HG03342 (cell line): ENCODE measurements around the gene NCAM2.

Experiments used
- ATAC-seq: cut with Tn5 transposase; IDR thresholded peaks from one replicate; pipeline ENCODE4 v1.9.1; 2021; ENCODE audit warnings: mild to moderate bottlenecking, moderate library complexity; ENCODE audit not compliant: unreplicated experiment

Gene NCAM2

DNA sequence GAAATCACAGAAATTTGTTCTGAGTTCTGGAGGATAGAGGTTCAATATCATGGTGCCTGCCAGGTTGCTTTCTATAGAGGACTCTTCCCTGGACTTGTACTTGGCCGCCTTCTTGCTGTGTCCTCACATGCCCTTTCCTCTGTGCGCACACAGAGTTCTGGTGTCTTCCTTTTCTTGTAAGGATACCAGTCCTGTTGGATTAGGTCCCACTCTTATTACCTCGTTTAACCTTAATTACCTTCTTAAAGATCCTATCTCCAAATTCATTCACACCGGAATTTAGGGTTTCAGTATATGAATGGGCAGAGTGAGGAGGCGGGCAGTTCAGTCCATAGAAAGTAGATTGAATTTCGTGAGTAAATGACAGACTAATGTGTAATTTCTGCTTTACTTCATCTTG, 413.9 kb downstream of the NCAM2 start:
- no peak for ATAC-seq

GRCh38 chr21:21415741-21416140, 417.5 kb downstream of the NCAM2 start:
- ATAC-seq: no peak

DNA sequence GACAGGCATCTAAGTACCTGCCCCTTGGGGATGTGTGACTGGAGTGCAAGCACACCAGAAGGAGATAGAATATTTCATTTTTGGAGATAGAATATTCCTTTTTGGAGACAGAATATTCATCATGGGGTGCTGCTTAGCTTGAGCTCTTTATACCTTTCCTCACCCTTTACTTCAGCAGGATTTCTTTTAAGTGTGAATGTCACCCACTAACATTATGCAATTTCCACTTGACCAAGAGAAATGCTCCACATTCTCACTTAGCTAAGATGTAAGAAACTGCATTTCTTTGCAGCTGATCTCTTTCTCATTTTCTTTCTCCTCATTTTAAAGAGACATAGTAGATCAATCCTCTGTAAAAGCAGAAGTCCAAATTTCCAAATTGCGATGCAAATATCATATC, 436.7 kb downstream of the NCAM2 start:
- no peak for ATAC-seq

DNA sequence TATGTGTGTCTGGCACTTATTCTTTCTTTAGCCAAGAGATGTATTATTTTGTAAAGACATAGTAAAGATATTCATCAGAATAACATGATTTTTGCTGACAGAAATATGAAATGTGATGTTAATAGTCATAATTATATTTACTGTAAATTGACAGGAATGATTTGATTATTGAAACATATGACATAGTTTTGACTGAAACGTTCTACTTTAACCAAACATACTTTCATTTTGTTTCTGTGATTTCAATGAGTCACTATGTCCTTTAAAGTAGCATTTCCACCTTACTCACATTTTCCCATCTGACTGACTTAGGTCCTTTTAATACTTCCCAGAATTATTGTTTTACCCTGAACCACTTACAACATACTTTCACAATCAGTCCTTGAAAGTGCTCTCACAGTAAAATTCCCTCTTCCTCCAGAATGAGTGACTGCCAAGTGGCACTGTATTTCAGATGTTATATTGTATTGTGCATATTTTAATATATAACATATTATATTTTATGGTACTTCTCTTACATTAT, 437.9 kb downstream of the NCAM2 start:
- ATAC-seq: no peak

DNA sequence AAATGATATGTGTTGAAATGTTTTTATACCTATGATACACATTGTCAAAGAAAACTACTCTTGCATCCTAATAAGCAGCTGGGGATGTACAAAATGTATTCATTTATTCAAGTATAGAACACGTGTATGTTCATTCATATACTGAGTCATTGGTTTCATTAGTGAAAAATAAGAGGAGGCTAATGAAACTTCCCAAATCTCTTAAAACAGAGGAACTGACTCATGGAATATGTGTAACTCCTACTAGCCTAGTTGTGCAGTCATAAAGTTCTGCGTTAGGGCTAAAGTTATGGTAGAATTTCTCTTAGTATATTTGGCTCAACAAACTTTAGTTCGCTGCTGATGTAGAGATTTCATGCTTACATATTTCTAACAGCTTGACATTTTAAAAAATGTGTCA, 441.6 kb downstream of the NCAM2 start:
- ATAC-seq: no peak

DNA sequence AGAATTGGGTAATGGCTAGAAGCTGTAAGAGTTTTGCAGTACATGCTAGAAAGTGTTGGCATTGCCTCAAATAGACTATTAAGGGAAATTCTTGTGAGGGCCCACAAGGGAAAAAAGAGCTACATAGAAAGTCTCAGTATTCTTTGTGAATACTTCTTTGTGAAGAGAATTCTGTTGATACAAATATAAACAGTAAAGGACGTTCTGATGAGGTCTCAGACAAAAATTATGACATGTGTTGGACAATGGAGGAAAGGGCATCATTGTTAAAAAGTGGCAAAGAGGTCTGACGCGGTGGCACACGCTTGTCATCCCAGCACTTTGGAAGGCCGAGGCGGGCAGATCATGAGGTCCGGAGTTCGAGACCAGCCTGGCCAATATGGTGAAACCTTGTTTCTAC, 458.9 kb downstream of the NCAM2 start:
- ATAC-seq: no peak

- ATAC-seq: no peak
Measured at GRCh38 chr21:21458124-21458631, 460.0 kb downstream of the NCAM2 start.

DNA sequence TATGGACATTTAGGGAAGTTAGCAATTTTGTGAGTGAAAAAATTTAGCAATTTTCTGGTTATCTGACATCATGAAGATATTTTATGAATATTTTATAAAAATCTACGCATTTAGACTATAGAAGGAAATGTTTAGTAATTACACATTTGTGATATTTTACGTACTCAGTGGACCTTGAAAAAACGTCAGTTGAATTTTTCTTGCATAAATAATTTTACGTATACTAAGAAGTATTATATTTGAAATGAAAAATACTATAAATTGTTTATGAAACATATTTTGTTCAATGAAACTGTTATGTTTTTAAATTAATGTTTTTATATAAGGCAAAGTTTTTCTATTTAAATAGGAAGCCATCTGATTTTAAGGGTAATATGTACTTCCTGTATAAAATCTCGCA, 462.8 kb downstream of the NCAM2 start:
- no peak for ATAC-seq

GRCh38 chr21:21463456-21463855, 465.2 kb downstream of the NCAM2 start:
- ATAC-seq: no peak

DNA sequence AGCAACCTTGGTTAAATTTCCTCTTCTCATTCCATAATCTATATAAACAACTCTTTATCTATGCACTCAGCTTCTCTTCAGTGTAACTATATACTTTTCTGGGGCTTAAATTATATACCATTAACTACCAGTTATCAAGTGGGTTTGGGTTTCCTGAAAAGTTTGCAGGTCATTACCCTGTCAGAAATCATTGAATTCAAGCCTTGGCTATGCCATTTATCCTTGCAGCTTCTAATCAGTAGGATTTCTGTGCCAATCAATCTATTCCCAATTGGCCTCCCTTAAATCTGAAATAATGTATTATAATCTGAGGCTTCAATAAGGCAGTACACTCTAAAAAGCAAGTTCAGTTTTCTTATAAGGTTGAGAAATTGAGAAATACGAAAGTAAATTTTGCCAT, 466.5 kb downstream of the NCAM2 start:
- ATAC-seq: no peak

DNA sequence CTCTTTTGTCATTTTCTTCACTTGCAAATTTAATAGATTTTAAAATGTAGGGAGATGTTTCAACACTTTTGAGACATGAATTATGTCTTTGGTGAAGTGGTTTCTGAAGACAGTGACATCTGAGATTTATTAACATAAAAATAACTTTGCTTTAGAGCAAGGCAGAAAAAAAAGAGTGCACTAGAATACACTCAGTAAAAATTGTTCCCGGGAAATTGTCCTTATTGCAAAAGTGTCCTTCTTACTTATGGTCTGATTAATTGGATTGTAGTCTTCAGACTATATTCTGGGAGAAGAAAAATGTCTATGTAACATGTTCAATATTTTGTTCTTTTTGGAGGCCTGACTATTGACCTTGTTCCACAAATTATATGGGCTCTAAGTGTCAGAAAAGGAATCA, 468.5 kb downstream of the NCAM2 start:
- no peak for ATAC-seq

DNA sequence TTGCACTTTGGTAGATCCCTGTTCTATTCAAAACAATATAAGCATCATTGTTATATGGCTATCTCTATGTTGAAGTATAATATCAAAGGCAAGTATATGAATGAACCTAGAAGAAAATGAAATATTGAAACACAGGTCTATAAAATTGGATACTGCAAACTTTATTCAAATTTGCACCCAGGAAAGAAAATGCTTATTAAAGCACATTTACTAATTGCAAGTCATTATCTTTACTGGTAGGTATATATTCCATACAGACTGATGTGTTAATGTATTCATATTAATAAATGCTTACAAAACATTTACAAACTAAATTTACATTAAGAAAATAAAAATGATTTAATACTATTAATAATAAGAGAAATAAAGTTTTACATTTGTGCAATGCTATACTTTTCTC, 469.8 kb downstream of the NCAM2 start:
- no peak for ATAC-seq

DNA sequence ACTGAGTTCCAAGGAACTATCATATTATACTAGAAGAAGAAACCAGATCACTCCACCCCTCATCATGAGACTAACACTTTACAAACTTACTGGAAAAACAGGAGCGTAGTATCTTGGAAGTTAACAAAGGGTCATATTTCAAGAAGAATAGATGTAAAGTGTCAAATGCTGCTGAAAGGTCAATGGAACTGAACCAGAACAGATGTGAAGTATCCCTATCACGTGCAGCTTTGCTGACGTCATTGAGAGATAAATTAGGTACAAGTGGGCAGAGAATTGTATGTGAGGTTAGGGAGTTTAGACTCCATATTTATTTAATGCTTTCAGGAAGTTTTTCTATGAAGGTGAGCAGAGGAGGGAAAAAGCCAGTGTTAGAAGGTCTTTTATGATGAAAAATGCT, 483.0 kb downstream of the NCAM2 start:
- ATAC-seq: no peak

DNA sequence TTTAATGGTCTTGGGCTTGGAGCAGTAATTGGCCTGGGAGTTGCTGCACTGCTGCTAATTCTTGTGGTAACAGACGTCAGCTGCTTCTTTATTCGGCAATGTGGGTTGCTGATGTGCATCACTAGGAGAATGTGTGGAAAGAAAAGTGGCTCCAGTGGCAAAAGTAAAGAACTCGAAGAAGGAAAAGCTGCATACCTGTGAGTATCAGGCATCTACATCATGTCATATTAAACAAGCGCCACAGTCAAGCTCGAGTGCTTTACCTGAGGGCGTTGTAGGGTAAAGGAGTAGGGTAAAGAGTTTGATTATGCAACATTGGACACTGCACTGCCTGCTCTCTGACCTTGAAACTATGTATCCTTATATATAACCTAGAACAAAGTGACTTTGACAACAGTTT, 510.6 kb downstream of the NCAM2 start:
- no peak for ATAC-seq

GRCh38 chr21:21530680-21531079, 532.5 kb downstream of the NCAM2 start:
- ATAC-seq: no peak

- no peak for ATAC-seq
Measured at GRCh38 chr21:21547368-21547953, 549.3 kb downstream of the NCAM2 start.

GRCh38 chr21:21559285-21560045, 561.3 kb downstream of the NCAM2 start:
- no peak for ATAC-seq
